GM12865 (cell line): ENCODE data around the gene TIMM23.

Experiments used
- DNase-seq: peaks from one replicate; pipeline ENCODE4 v3.0.0; 2010; ENCODE audit warnings: low read depth
- H3K4me3 ChIP-seq: 2 replicates; pipeline ENCODE4 v1.5.1; 2011; ENCODE audit warnings: mild to moderate bottlenecking, low read depth, low read length, control low read depth
- CTCF ChIP-seq: IDR thresholded peaks from 2 replicates; pipeline ENCODE4 v1.5.1; 2011; ENCODE audit warnings: low read length, control low read depth, low read depth, inconsistent platforms; ENCODE audit not compliant: insufficient read depth; ENCODE audit errors: missing control alignments

Gene TIMM23

DNA sequence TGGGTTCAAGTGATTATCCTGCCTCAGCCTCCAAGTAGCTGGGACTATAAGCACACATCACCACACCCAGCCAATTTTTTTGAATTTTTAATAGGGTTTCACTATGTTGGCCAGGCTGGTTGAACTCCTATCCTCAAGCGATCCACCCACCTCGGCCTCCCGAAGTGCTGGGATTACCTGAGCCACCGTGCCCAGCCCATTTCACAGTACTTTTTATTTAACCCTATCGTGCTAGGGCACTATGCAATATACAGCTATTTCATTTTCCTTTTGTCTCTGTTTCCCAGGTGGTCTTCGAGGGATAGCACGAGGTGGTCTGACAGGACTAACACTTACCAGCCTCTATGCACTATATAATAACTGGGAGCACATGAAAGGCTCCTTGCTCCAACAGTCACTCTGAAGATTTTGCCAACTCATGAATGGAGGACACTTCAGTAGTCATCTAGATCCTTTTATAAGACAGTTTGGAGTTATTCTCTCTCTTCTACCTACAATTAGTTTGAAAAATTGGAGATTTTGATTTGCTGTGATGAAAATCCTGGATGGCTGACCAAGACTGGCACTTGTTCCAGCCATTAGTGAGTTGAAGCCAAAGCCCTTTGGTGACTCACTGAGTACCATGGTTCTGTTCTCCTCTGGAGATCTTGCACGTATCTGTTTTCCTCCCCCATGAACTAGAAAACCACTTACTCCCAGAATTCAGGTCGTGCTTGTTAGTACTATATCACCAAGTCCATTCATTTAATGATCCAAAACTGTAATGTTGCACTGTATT, 30.8 kb downstream of the TIMM23 start:
- no peak for DNase-seq
- H3K4me3 ChIP-seq: no peak overlapping the region
- no peak for TF ChIP-seq CTCF

DNA sequence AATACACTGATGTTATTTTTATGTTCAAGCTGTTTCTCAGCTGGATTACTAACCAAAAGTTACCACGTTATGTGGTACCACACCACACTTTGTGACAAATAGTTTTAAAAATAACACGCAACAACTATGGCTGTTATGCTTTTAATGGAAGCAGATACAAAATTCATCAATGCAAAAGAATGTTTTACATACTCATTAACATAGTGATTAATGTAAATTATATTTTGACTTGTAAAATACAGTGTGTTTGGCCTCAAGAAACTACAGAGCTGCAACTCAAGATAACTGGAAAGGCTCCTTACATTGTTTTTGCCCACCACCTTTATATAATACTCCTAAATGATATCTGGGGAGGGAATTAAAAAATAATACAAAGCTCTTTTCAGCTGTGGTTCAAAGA, 32.7 kb downstream of the TIMM23 start:
- no peak for DNase-seq
- no peak for TF ChIP-seq CTCF
- no peak overlapping the region for H3K4me3 ChIP-seq

DNA sequence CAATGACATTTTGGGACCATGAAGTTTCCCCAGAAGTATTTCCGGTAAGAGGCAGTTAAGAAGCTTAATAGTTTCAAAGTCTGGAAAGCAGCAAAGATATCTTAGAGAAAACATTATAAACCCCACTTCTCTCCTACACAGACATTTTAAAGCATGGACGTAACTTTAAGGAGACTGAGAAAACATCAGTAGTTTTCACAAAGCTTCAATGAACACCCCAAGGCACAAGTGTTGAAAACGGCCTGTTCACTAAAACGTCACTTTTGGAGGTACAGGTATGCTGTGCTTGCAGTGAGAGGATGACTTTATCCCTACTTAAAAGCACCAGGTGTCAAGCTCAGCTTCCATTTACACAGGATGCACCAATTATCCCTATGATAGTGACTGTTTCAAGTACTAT, 33.1 kb downstream of the TIMM23 start:
- no peak overlapping the region for H3K4me3 ChIP-seq
- no peak for DNase-seq
- TF ChIP-seq CTCF: no peak

- no peak for TF ChIP-seq CTCF
- no peak overlapping the region for H3K4me3 ChIP-seq
- no peak for DNase-seq
Observed at GRCh38 chr10:46006219-46006618, 33.9 kb downstream of the TIMM23 start.

- no peak for DNase-seq
- no peak for TF ChIP-seq CTCF
- H3K4me3 ChIP-seq: no peak overlapping the region
Observed at GRCh38 chr10:46012746-46013145, 40.5 kb downstream of the TIMM23 start.

DNA sequence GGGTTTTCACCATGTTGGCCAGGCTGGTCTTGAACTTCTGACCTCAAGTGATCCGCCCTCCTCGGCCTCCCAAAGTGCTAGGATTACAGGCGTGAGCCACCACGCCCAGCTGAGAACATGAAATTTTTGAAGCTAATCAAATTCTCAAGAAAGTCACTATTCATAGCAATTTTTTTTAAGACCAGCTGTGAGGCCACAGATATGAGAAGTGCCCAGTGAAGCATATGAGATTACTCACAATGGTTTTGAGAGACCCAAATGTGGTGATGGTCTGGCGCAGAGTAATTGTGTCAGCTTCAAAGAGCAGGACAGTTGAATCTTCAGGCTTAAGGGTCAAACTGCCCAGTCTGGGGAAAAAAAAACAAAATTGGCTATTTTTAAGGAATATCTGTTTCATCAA, 41.9 kb downstream of the TIMM23 start:
- no peak for DNase-seq
- TF ChIP-seq CTCF: no peak
- no peak overlapping the region for H3K4me3 ChIP-seq
